Activated naive CD8-positive, alpha-beta T cell treated with anti-CD3 and anti-CD28 coated beads, Interleukin-2, amount 50 U/mL, for 24 hours (primary cell): ENCODE results near the gene TOPORS.
A peak's percentile ranks its signal among the peaks of the same experiment; 100 is the strongest.
"Not testable (repeated sequence)": the region's sequence is repeated elsewhere in the genome, so short reads cannot be mapped to it uniquely, and the experiment has no call there.

Source experiments
- ATAC-seq: fragments of 150-1000 bp; cut with Tn5 transposase; one replicate; pipeline ENCODE4 v1.10.0; 2021
- DNase-seq: peaks from one replicate; pipeline ENCODE4 v3.0.0; 2021
- H3K27ac Mint-ChIP-seq: one replicate; pipeline ENCODE4 v1.8.0; 2021; ENCODE audit warnings: mild to moderate bottlenecking, mixed read lengths
- H3K27me3 Mint-ChIP-seq: one replicate; pipeline ENCODE4 v1.8.0; 2021; ENCODE audit warnings: mixed read lengths
- H3K36me3 Mint-ChIP-seq: one replicate; pipeline ENCODE4 v1.8.0; 2021; ENCODE audit warnings: low read depth, mixed read lengths
- H3K4me1 Mint-ChIP-seq: one replicate; pipeline ENCODE4 v1.8.0; 2021; ENCODE audit warnings: mixed read lengths
- H3K4me3 Mint-ChIP-seq: one replicate; pipeline ENCODE4 v1.8.0; 2021; ENCODE audit warnings: mild to moderate bottlenecking, moderate library complexity, mixed read lengths
- H3K9me3 Mint-ChIP-seq: one replicate; pipeline ENCODE4 v1.8.0; 2021; ENCODE audit warnings: mixed read lengths

TOPORS gene

DNA sequence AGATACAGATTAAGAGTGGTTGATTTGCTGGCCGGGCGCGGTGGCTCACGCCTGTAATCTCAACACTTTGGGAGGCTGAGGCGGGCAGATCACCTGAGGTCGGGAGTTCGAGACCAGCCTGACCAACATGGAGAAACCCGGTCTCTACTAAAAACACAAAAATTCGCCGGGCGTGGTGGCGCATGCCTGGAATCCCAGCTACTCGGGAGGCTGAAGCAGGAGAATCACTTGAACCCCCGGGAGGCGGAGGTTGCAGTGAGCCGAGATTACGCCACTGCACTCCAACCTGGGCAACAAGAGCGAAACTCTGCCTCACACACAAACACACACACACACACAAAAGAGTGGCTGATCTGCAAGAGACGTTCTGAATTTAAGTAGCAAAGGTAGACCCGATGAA lies 4.2 kb downstream of the TOPORS start:
- not testable (repeated sequence) for H3K9me3 Mint-ChIP-seq, H3K4me3 Mint-ChIP-seq, H3K27me3 Mint-ChIP-seq, H3K27ac Mint-ChIP-seq, ATAC-seq, DNase-seq
- Mint-ChIP-seq H3K4me1 (peaks cover 31% of the 10 kb centered on the region), H3K36me3 (peaks cover 32% of the 10 kb centered on the region)

DNA sequence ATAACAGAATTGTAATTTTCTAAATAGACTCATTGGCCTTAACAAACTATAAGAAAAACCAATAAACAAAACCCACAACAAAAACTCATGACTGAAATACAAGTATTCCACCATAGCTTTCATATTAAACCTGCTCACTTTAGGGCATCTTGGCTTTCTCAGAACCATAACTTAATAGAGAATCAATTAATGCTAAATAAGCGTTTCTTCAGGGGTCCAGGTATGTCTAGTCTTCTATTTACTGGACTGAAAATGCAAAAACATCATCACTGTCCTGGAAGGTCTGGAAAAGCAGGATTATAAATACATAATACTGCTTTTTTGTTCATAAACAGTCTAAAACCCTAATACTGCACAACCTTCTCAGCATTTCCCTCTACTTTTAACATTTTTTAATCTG lies 6.5 kb downstream of the TOPORS start:
- H3K4me3 Mint-ChIP-seq: no peak overlapping the region
- ATAC-seq (no peak), DNase-seq (no peak)
- peaks cover 21% of the 10 kb centered on the region for H3K4me1 Mint-ChIP-seq
- H3K36me3 Mint-ChIP-seq: peaks cover 43% of the 10 kb centered on the region
- H3K9me3 Mint-ChIP-seq: no peaks in the 10 kb centered on the region
- no peak overlapping the region for H3K27ac Mint-ChIP-seq
- H3K27me3 Mint-ChIP-seq: no peaks in the 10 kb centered on the region

DNA sequence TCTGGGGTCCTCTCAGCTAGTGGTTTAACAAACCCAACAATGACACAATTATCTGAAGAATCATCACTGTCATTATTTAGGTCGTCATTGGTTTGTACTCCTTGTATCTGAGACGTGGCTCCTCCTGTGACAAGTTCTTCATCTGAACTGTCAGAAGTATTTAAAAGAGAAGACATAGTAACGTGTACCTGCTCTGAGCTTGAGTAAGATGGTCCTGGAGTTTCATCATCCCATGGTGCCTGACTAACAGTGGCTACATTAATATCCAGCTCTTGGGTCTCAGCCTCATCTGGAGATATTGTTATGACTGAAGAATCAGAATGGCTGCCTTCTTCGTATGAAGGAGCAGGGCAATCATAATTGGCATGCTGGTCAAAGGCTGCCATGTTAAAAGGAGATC lies 9.3 kb downstream of the TOPORS start:
- peaks cover 4% of the 10 kb centered on the region for H3K4me1 Mint-ChIP-seq
- ATAC-seq (no peak), DNase-seq (no peak)
- H3K4me3 Mint-ChIP-seq: no peak overlapping the region
- H3K9me3 Mint-ChIP-seq: no peaks in the 10 kb centered on the region
- H3K36me3 Mint-ChIP-seq: peaks cover 28% of the 10 kb centered on the region
- H3K27me3 Mint-ChIP-seq: no peaks in the 10 kb centered on the region
- H3K27ac Mint-ChIP-seq: no peak overlapping the region

GRCh38 chr9:32533816-32534215 lies 18.6 kb downstream of the TOPORS start:
- Mint-ChIP-seq H3K4me1 (peaks cover 2% of the 10 kb centered on the region), H3K9me3 (no peaks in the 10 kb centered on the region), H3K27ac (no peak overlapping the region), H3K36me3 (peaks cover 3% of the 10 kb centered on the region), H3K4me3 (no peak overlapping the region), H3K27me3 (no peaks in the 10 kb centered on the region)
- ATAC-seq (no peak), DNase-seq (no peak)

- Mint-ChIP-seq H3K27me3 (no peaks in the 10 kb centered on the region), H3K9me3 (no peaks in the 10 kb centered on the region), H3K4me1 (peaks cover 2% of the 10 kb centered on the region), H3K27ac (no peak overlapping the region), H3K36me3 (peaks cover 3% of the 10 kb centered on the region), H3K4me3 (no peak overlapping the region)
- DNase-seq (no peak), ATAC-seq (no peak)
These were observed 19.1 kb downstream of the TOPORS start for GRCh38 chr9:32533336-32533735.

DNA sequence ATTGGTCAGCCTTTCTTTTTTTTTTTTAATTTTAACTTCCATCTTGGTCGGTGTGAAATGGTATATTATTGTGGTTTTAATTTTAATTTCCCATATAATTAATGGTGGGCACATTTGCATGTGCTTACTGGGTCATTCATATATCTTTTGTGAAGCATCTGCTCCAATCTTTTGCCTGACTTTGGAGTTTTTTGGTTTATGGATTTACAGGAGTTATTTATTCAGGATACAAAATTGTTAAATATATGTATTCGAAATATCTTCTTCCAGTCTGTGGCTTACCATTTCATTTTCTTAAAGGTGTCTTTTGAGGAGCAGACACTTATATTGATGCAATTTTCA lies 25.7 kb downstream of the TOPORS start:
- peaks cover 17% of the 10 kb centered on the region for H3K36me3 Mint-ChIP-seq
- no peaks in the 10 kb centered on the region for H3K27me3 Mint-ChIP-seq
- peaks cover 9% of the 10 kb centered on the region for H3K9me3 Mint-ChIP-seq
- H3K4me3 Mint-ChIP-seq: peak overlapping the region; percentile 93
- ATAC-seq (no peak), DNase-seq (no peak)
- peak overlapping the region; percentile 69 for H3K27ac Mint-ChIP-seq
- H3K4me1 Mint-ChIP-seq: peaks cover 46% of the 10 kb centered on the region

- ATAC-seq (peak; percentile 80), DNase-seq (peak; percentile 80)
- Mint-ChIP-seq H3K9me3 (peaks cover 9% of the 10 kb centered on the region), H3K36me3 (peaks cover 18% of the 10 kb centered on the region), H3K27ac (peak within 1 kb of the TSS; percentile 69), H3K4me3 (peak within 1 kb of the TSS; percentile 93), H3K4me1 (peaks cover 46% of the 10 kb centered on the region), H3K27me3 (no peaks in the 10 kb centered on the region)
These were observed 26.2 kb downstream of the TOPORS start, which contains the start of gene RIGI for GRCh38 chr9:32526041-32526706. Gene RIGI, minus strand, starts transcription at chr9:32526196. Its CDS starts 30 bp downstream, at chr9:32526166.

DNA sequence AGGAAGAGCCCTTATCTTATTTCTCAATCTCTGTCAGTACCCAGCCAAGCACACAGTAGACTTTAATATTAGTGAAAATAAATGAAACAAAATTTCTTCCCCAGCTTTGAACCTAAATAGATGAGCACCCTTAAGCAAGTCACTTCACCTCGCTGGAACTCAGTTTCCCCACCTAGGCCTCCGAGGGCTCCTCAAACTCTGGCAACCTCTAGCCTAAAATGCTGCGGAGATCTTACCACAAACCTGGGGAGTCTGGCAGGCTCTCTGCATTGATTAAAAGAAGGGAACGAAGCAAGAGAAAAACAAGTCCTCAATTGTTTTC lies 26.7 kb downstream of the TOPORS start:
- no peak for DNase-seq
- Mint-ChIP-seq H3K9me3 (peaks cover 9% of the 10 kb centered on the region), H3K4me1 (peaks cover 46% of the 10 kb centered on the region), H3K27me3 (no peaks in the 10 kb centered on the region), H3K27ac (peak overlapping the region; percentile 69), H3K36me3 (peaks cover 18% of the 10 kb centered on the region), H3K4me3 (peak overlapping the region; percentile 93)
- no peak for ATAC-seq

DNA sequence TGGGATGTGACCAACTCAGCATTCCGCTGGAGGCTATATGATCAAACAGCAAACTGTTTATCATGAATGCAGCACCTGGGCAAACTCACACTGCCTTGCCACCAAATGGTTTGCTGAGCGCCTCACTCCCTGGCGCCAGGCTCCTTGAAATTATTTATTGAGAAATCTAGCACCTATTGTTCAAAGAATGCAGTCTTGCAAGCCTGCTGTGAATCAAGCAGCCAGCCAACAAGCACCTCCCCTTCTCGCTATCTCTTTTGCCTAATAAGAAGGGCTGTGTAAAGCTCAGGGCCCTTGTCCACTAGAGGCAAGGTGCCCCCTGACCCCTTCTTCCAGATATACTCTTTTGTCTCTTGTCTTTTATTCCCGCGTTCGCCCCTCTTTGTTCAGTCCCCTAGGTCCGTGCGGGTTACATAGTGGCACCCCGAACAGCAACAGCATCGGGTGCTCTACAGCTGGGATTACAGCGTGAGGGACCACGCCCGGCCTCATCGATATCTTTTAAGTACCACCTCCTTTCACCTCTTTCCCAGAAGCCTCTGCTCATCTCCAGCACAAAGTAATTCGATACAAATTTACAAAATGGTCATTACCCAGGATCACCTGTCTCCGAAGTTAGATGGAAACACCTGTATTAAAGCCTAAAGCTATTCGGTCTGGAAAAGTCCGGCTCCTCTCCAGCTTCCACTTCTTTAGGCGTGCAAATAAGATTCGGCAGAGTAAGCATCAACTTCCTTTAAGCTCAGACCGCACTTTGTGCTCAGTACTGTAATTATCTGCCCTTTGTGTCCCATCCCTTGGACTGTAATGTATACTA lies 27.3 kb downstream of the TOPORS start:
- peak; percentile 20 for DNase-seq

GRCh38 chr9:32524558-32524891 lies 27.9 kb downstream of the TOPORS start:
- H3K27ac Mint-ChIP-seq: peak overlapping the region; percentile 3

More for the DNA sequence above, 27.3 kb downstream of the TOPORS start:
- peaks cover 9% of the 10 kb centered on the region for H3K9me3 Mint-ChIP-seq
- peak overlapping the region; percentile 69 for H3K27ac Mint-ChIP-seq
- no peaks in the 10 kb centered on the region for H3K27me3 Mint-ChIP-seq
- ATAC-seq: peak; percentile 25
- peaks cover 46% of the 10 kb centered on the region for H3K4me1 Mint-ChIP-seq
- H3K36me3 Mint-ChIP-seq: peaks cover 21% of the 10 kb centered on the region
- H3K4me3 Mint-ChIP-seq: peak overlapping the region; percentile 93

GRCh38 chr9:32523910-32524309 lies 28.5 kb downstream of the TOPORS start:
- Mint-ChIP-seq H3K36me3 (peaks cover 21% of the 10 kb centered on the region), H3K27ac (peak overlapping the region; percentile 3), H3K27me3 (no peaks in the 10 kb centered on the region), H3K9me3 (peaks cover 9% of the 10 kb centered on the region), H3K4me1 (peaks cover 44% of the 10 kb centered on the region), H3K4me3 (peak overlapping the region; percentile 93)
- ATAC-seq: no peak
- no peak for DNase-seq

More at GRCh38 chr9:32524558-32524891, 27.9 kb downstream of the TOPORS start:
- Mint-ChIP-seq H3K4me3 (peak overlapping the region; percentile 93), H3K36me3 (peaks cover 21% of the 10 kb centered on the region), H3K4me1 (peaks cover 45% of the 10 kb centered on the region)
- not testable (repeated sequence) for DNase-seq, H3K9me3 Mint-ChIP-seq, H3K27me3 Mint-ChIP-seq, ATAC-seq

DNA sequence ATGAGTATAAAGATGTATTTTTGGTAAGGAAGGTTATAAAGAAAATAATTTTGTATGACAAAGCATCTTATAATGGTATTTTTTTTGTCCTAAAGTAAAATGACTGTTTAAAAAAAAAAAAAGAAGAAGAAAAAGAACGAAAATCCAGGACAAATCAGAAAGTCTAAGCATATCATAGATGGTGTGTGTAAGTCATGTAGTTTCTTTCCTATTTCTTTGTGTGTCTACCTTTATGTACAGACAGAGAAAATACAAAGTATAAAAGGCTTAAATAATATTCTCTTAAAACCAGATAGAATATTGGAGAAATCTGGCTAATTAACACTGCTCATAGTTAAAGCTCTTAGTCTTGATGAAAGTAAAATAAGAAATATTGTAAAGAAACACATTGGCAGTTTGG lies 34.1 kb downstream of the TOPORS start:
- H3K36me3 Mint-ChIP-seq: peaks cover 43% of the 10 kb centered on the region
- no peak overlapping the region for H3K27ac Mint-ChIP-seq
- no peak for DNase-seq
- H3K4me3 Mint-ChIP-seq: no peak overlapping the region
- H3K4me1 Mint-ChIP-seq: peaks cover 25% of the 10 kb centered on the region
- H3K9me3 Mint-ChIP-seq: peaks cover 9% of the 10 kb centered on the region
- no peak for ATAC-seq
- no peaks in the 10 kb centered on the region for H3K27me3 Mint-ChIP-seq

DNA sequence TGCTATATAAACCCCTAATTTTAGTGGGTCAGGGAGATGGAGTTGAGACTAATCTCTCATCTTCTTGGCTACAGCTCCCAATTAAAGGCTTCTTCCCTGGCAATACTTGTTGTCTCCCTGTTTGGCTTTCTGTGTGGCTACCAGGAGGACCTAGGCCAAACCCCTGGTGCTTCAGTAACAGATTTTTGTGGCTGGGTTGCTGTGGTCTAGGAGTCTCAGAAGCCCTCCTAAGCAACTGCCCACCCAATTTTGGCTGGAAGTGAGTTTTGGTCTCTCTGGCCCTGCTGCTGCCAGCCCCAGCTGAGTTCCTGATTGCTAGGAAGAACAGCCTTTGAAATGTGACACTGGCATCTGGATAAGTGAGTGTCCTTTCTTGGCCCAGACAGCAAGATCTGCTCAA lies 36.1 kb downstream of the TOPORS start:
- DNase-seq (no peak), ATAC-seq (no peak)
- H3K9me3 Mint-ChIP-seq: peaks cover 5% of the 10 kb centered on the region
- H3K36me3 Mint-ChIP-seq: peaks cover 34% of the 10 kb centered on the region
- peaks cover 35% of the 10 kb centered on the region for H3K4me1 Mint-ChIP-seq
- no peak overlapping the region for H3K27ac Mint-ChIP-seq
- H3K4me3 Mint-ChIP-seq: no peak overlapping the region
- H3K27me3 Mint-ChIP-seq: no peaks in the 10 kb centered on the region

DNA sequence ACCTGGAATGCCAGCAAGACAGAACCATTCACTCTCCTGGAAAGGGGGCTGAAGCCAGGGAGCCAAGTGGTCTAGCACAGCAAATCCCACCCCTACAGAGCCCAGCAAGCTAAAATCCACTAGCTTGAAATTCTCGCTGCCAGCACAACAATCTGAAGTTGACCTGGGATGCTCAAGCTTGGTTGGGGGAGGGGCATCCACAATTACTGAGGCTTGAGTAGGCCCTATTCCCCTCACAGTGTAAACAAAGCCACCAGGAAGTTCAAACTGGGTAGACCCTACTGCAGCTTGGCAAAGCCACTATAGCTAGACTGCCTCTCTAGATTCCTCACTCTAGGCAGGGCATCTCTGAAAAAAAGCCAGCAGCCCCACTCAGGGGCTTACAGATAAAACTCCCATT lies 43.7 kb downstream of the TOPORS start:
- Mint-ChIP-seq H3K4me3 (no peak overlapping the region), H3K27me3 (no peaks in the 10 kb centered on the region), H3K27ac (no peak overlapping the region), H3K36me3 (peaks cover 5% of the 10 kb centered on the region), H3K9me3 (no peaks in the 10 kb centered on the region), H3K4me1 (peaks cover 37% of the 10 kb centered on the region)
- DNase-seq: no peak
- no peak for ATAC-seq

DNA sequence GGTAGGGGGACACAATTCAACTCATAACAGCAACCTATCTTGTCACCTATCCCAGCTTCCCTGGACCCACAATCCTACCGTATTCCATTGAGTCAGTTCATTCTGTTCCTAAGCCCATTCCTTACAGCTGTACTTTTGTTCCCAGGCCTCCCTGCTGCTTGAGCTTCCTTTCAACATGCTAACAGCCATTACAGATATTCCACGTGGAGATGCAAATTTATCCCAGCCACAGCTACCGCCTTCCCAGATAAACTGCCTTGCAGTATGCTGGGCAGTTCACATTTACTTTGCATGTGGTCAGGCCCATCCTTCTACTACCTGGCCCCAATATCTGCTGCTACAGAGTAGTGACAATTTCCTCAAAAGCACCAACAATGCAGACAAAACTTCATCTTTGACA lies 49.4 kb downstream of the TOPORS start:
- Mint-ChIP-seq H3K27ac (no peak overlapping the region), H3K9me3 (no peaks in the 10 kb centered on the region), H3K4me1 (no peaks in the 10 kb centered on the region), H3K36me3 (peaks cover 6% of the 10 kb centered on the region), H3K4me3 (no peak overlapping the region), H3K27me3 (no peaks in the 10 kb centered on the region)
- ATAC-seq (no peak), DNase-seq (no peak)
